Mammary epithelial cell (primary cell): ENCODE data around the gene FARP1.

ENCODE experiments used
- CTCF ChIP-seq, 2 donors: IDR thresholded peaks in 1 of 2; conservative IDR thresholded peaks in 1 of 2; 2 replicates each; pipeline ENCODE4 v1.5.1; 2011 to 2012; ENCODE audit warnings: inconsistent platforms in 2 of 2, low read length in 2 of 2, mild to moderate bottlenecking in 2 of 2, control low read depth in 1 of 2, low read depth in 1 of 2; ENCODE audit not compliant: insufficient read depth in 1 of 2; ENCODE audit errors: extremely low read depth in 1 of 2
- EZH2 ChIP-seq: IDR thresholded peaks from 2 replicates; pipeline ENCODE4 v1.6.1; 2012; ENCODE audit warnings: low read length, inconsistent platforms, borderline replicate concordance

GRCh38 chr13:98181111-98181815 is 38.4 kb downstream of the FARP1 start:
- no peak for TF ChIP-seq CTCF (conservative IDR thresholded peaks at IDR 0.05 in 1 of 2, IDR thresholded peaks at IDR 0.05 in 1 of 2; ENCODE audit: extremely low read depth in 1 of 2, insufficient read depth in 1 of 2, low read depth in 1 of 2, low read length in 2 of 2)
- TF ChIP-seq EZH2: no peak
